Keratinocyte (primary cell): ENCODE results near the gene ROS1. TPM values are rescaled to one million over a fixed set of nuclear protein-coding genes. Genes with fewer than 3 reads are reported as not detected.

Experiments
- DNase-seq: peaks from one replicate; pipeline ENCODE4 v3.0.0-alpha.2; 2011; ENCODE audit warnings: low read depth, missing footprints, low spot score
- FAIRE-seq: peaks from 2 replicates; lab custom pipeline; 2011; peaks lifted over from hg19 to GRCh38; lab: Jason Lieb, UNC
- H2AFZ ChIP-seq: 2 replicates; pipeline ENCODE4 v1.6.0; 2012; ENCODE audit warnings: low read length, control low read depth, inconsistent platforms; ENCODE audit not compliant: control insufficient read depth
- H3K27ac ChIP-seq: 2 replicates; pipeline ENCODE4 v1.5.1; 2011; ENCODE audit warnings: low read length; ENCODE audit not compliant: control insufficient read depth, insufficient read depth
- H3K27me3 ChIP-seq: 3 replicates; pipeline ENCODE4 v1.6.0; 2011; ENCODE audit warnings: low read length; ENCODE audit not compliant: control insufficient read depth, insufficient read depth; ENCODE audit errors: extremely low read depth
- H3K36me3 ChIP-seq, 2 experiments: 2 replicates in 1 of 2; 3 replicates in 1 of 2; pipeline ENCODE4 v1.5.1; 2011; ENCODE audit warnings: low read length in 2 of 2, mild to moderate bottlenecking in 1 of 2; ENCODE audit not compliant: control insufficient read depth in 2 of 2, insufficient read depth in 2 of 2; ENCODE audit errors: extremely low read depth in 1 of 2
- H3K4me1 ChIP-seq: 3 replicates; pipeline ENCODE4 v1.5.1; 2011; ENCODE audit warnings: low read length; ENCODE audit not compliant: control insufficient read depth, insufficient read depth; ENCODE audit errors: extremely low read depth
- H3K4me2 ChIP-seq: 3 replicates; pipeline ENCODE4 v1.6.0; 2011; ENCODE audit warnings: low read depth, low read length; ENCODE audit not compliant: control insufficient read depth, insufficient read depth; ENCODE audit errors: extremely low read depth
- H3K4me3 ChIP-seq, 3 experiments: fragments of 200-600 bp in 1 of 3; sonication (generic) in 1 of 3; 2 replicates in 2 of 3; 3 replicates in 1 of 3; pipeline ENCODE4 v1.5.1; 2011 to 2016; ENCODE audit warnings: low read length in 3 of 3, mild to moderate bottlenecking in 3 of 3, control low read depth in 2 of 3, inconsistent platforms in 1 of 3, low read depth in 1 of 3, mixed read lengths in 1 of 3, mixed run types in 1 of 3, moderate library complexity in 1 of 3; ENCODE audit not compliant: control insufficient read depth in 2 of 3, insufficient read depth in 2 of 3; ENCODE audit errors: extremely low read depth in 1 of 3
- H3K79me2 ChIP-seq: 2 replicates; pipeline ENCODE4 v1.6.0; 2012; ENCODE audit warnings: low read length; ENCODE audit not compliant: control insufficient read depth, insufficient read depth
- H3K9ac ChIP-seq: 3 replicates; pipeline ENCODE4 v1.6.0; 2011; ENCODE audit warnings: low read length; ENCODE audit not compliant: control insufficient read depth, insufficient read depth; ENCODE audit errors: extremely low read depth
- H3K9me1 ChIP-seq: 3 replicates; pipeline ENCODE4 v1.6.0; 2011; ENCODE audit warnings: low read length; ENCODE audit not compliant: control insufficient read depth, insufficient read depth; ENCODE audit errors: extremely low read depth
- H3K9me3 ChIP-seq: 2 replicates; pipeline ENCODE4 v1.5.1; 2012; ENCODE audit warnings: low read depth, low read length; ENCODE audit not compliant: control insufficient read depth
- H4K20me1 ChIP-seq: 3 replicates; pipeline ENCODE4 v1.6.0; 2011; ENCODE audit warnings: low read length; ENCODE audit not compliant: control insufficient read depth, insufficient read depth; ENCODE audit errors: extremely low read depth
- CTCF ChIP-seq, 3 experiments: IDR thresholded peaks in 1 of 3; conservative IDR thresholded peaks in 1 of 3; optimal IDR thresholded peaks in 1 of 3; 2 replicates in 2 of 3; 3 replicates in 1 of 3; pipeline versions ENCODE3 to v1.5.1; 2011; ENCODE audit warnings: low read length in 3 of 3, mild to moderate bottlenecking in 3 of 3, moderate library complexity in 2 of 3, control low read depth in 1 of 3, inconsistent platforms in 1 of 3; ENCODE audit not compliant: insufficient read depth in 2 of 3; ENCODE audit errors: extremely low read depth in 1 of 3
- EZH2 ChIP-seq: IDR thresholded peaks from one replicate; pipeline ENCODE4 v1.6.1; 2012; ENCODE audit warnings: inconsistent platforms, mild to moderate bottlenecking, low read length, moderate library complexity
- dilution Hi-C: fragments of 300-500 bp; cut with MboI; formaldehyde crosslinking; loops from one replicate; pipeline ENCODE4 v1.7.0; 2020; ENCODE audit warnings: low sequenced_read_pairs; ENCODE audit not compliant: extremely low pct_ligation_motif_present
- polyA plus RNA-seq, 5 experiments: library from polyadenylated mRNA; depleted of rRNA in 3 of 5; stranded (reverse) in 3 of 5; stranded (forward) in 1 of 5; unstranded in 1 of 5; fragments of >200 nt; gene quantifications; 1 replicate in 1 of 5; 2 replicates in 3 of 5; 3 replicates in 1 of 5; pipeline versions ENCODE4 v1.2.1 to v1.2.3, GENCODE V29; 2011 to 2012; ENCODE audit warnings: missing spikeins in 2 of 5, low read depth in 1 of 5, low replicate concordance in 1 of 5

Gene ROS1
- polyA plus RNA-seq, 1 donor (not counting 4 experiments of a cell fraction or from before 2014, with no cell fraction given): 0.16 TPM

GRCh38 chr6:117409863-117410262, 15.9 kb downstream of the ROS1 start:
- no peak for FAIRE-seq
- no peak overlapping the region for H3K4me2 ChIP-seq

GRCh38 chr6:117409420-117409819, 16.3 kb downstream of the ROS1 start:
- dilution Hi-C loops: no loop called here
- H3K9me3 ChIP-seq: no peaks in the 10 kb centered on the region
- H4K20me1 ChIP-seq: no peaks in the 10 kb centered on the region
- no peaks in the 10 kb centered on the region for H3K27me3 ChIP-seq
- no peaks in the 10 kb centered on the region for H3K79me2 ChIP-seq
- H3K36me3 ChIP-seq: no peaks in the 10 kb centered on the region
- H3K27ac ChIP-seq: no peak overlapping the region
- H3K9ac ChIP-seq: no peak overlapping the region
- no peak overlapping the region for H2AFZ ChIP-seq
- FAIRE-seq: no peak
- no peak overlapping the region for H3K4me2 ChIP-seq
- H3K4me3 ChIP-seq: no peak overlapping the region
- no peak for TF ChIP-seq CTCF (optimal IDR thresholded peaks at IDR 0.05 in 1 of 3, IDR thresholded peaks at IDR 0.05 in 1 of 3, conservative IDR thresholded peaks at IDR 0.05 in 1 of 3; ENCODE audit: extremely low read depth in 1 of 3, insufficient read depth in 2 of 3, low read length in 3 of 3)
- TF ChIP-seq EZH2: no peak
- H3K9me1 ChIP-seq: no peaks in the 10 kb centered on the region
- no peak for DNase-seq
- no peaks in the 10 kb centered on the region for H3K4me1 ChIP-seq

More at GRCh38 chr6:117409863-117410262, 15.9 kb downstream of the ROS1 start:
- H3K4me1 ChIP-seq: no peaks in the 10 kb centered on the region
- H3K79me2 ChIP-seq: no peaks in the 10 kb centered on the region
- no peak for TF ChIP-seq CTCF (optimal IDR thresholded peaks at IDR 0.05 in 1 of 3, IDR thresholded peaks at IDR 0.05 in 1 of 3, conservative IDR thresholded peaks at IDR 0.05 in 1 of 3; ENCODE audit: extremely low read depth in 1 of 3, insufficient read depth in 2 of 3, low read length in 3 of 3)
- no peak for TF ChIP-seq EZH2
- H3K36me3 ChIP-seq: no peaks in the 10 kb centered on the region
- H3K9me1 ChIP-seq: no peaks in the 10 kb centered on the region
- DNase-seq: no peak
- no peaks in the 10 kb centered on the region for H3K9me3 ChIP-seq
- no peaks in the 10 kb centered on the region for H3K27me3 ChIP-seq
- no peak overlapping the region for H3K9ac ChIP-seq
- no peak overlapping the region for H3K4me3 ChIP-seq
- dilution Hi-C loops: no loop called here
- H2AFZ ChIP-seq: no peak overlapping the region
- no peaks in the 10 kb centered on the region for H4K20me1 ChIP-seq
- no peak overlapping the region for H3K27ac ChIP-seq
